ENCODE measurements around the gene MAPK10.
"Not testable (repeated sequence)": the region's sequence is repeated elsewhere in the genome, so short reads cannot be mapped to it uniquely, and the experiment has no call there.

Gene MAPK10

GRCh38 chr4:86021671-86022070 is 338.2 kb downstream of the MAPK10 start:
- DNase-seq: not testable (repeated sequence)

DNA sequence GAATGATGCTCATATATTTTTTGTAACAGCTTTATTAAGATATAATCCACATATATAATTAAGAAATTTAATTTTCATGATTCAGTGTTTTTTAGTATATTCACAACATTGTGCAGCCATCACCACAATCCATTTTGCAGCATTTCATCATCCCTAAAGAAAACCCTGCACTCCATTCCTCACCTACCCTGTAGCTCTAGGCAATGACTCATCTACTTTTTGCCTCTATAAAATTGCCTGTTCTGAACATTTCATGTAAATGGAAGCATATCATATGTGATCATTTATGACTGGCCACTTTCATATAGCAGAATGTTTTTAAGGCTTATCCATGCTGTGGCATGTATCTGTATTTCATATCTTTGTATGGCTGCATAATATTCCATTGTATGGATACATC is 339.9 kb downstream of the MAPK10 start:
- no peak for DNase-seq

DNA sequence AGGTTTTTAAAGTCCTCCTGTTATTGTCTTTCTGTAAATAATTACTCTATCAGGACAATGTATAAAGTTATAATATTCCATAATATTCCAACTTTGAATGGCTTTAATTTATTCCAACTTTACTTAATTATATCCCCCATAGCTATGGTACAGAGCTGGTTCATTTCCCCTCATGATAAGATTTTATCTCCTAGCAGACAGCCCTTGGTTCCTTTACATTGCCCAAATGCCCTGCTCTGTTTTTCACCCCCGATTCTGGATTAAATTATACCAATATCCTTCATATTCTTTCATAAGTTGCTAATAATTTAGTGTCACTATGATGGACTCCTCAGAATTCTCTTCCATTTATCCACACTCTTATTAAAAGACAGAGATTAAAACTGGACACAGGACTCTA is 340.5 kb downstream of the MAPK10 start:
- no peak for DNase-seq

- DNase-seq: no peak
Observed at GRCh38 chr4:86015412-86016350, 344.2 kb downstream of the MAPK10 start.

GRCh38 chr4:86014599-86014998 is 345.3 kb downstream of the MAPK10 start:
- no peak for DNase-seq

DNA sequence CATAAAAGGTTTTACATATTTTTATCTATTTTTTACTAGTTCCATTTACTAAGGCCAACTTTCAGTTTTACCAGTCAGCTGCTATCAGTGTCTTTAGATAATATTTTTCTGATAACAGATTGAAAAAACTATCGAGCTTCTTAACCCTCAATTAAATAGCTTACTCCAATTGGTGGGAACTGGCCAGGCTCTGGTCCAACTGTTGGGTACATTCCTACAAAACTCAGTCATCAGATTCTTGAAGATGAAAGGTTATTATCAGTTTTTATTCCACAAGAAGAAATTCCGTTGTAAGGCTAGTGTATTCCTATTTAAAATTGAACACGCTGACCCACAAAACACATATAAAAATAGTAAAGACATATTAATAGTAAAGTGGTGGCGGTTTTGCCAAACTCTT is 346.2 kb downstream of the MAPK10 start:
- no peak for DNase-seq

DNA sequence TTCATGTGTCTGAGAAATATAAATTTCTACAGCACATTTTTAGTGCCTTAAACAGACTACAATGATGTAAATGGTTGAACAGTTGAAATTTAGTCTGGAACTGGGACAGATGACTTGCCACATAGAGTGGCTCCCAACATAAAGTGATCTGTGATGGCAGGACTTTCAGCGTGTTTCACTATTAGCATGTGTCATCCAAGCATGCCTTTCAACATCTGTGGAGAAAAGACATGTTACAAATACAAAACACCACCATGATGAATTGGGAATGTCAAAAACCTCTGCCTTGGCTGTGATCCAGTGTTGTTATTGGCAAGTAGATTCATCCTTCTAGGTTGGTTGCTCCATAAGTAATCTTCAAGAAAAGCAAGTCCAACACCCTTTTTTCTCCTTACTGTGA is 348.7 kb downstream of the MAPK10 start:
- DNase-seq: no peak

DNA sequence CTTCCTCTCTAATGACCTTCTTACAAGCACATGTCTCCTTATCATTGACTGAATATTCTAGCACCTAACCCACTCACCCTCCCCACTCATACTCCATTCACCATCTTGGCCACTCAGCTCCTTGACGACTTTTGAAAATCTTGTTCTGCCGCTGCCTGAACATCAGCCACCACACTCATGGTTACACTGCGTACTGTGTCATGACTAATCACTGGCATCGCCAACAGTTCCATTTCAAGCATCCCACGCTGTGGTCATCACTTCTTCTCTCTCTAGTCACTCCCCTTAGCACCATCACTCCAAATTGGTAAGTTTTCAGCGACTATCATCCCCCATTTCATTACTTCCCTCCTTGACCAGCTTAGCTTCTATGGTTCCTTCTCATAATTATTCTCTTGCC is 352.8 kb downstream of the MAPK10 start:
- no peak for DNase-seq

GRCh38 chr4:86006057-86006456 is 353.8 kb downstream of the MAPK10 start:
- no peak for DNase-seq

GRCh38 chr4:86004030-86004429 is 355.8 kb downstream of the MAPK10 start:
- DNase-seq: no peak

- no peak for DNase-seq
Observed at GRCh38 chr4:86001591-86001990, 358.3 kb downstream of the MAPK10 start.

GRCh38 chr4:85995361-85995760 is 364.5 kb downstream of the MAPK10 start:
- DNase-seq: no peak

GRCh38 chr4:85994576-85994975 is 365.3 kb downstream of the MAPK10 start:
- no peak for DNase-seq

- DNase-seq: no peak
Observed at GRCh38 chr4:85993641-85994040, 366.2 kb downstream of the MAPK10 start.

DNA sequence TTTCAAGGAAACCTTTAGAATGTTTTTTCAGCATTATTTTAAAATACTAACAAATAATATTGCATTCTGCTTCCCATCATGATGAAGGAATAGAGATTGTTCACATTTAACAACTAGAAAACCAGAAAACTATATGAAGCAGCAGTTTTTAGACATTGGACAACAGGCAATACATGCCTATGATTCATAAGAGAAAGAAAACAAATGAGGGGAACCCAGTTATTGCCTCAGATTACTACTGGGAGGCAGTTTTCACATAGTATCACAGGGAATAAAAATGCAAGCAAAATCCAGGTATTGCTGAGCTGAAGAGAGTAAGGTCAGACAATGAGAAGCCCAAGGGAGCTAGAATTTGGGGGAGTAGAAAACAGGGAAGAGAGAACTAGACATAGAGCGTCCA is 373.6 kb downstream of the MAPK10 start:
- DNase-seq: no peak

- DNase-seq: no peak
Observed at GRCh38 chr4:85979276-85979675, 380.6 kb downstream of the MAPK10 start.

GRCh38 chr4:85970535-85970934 is 389.3 kb downstream of the MAPK10 start:
- no peak for DNase-seq

DNA sequence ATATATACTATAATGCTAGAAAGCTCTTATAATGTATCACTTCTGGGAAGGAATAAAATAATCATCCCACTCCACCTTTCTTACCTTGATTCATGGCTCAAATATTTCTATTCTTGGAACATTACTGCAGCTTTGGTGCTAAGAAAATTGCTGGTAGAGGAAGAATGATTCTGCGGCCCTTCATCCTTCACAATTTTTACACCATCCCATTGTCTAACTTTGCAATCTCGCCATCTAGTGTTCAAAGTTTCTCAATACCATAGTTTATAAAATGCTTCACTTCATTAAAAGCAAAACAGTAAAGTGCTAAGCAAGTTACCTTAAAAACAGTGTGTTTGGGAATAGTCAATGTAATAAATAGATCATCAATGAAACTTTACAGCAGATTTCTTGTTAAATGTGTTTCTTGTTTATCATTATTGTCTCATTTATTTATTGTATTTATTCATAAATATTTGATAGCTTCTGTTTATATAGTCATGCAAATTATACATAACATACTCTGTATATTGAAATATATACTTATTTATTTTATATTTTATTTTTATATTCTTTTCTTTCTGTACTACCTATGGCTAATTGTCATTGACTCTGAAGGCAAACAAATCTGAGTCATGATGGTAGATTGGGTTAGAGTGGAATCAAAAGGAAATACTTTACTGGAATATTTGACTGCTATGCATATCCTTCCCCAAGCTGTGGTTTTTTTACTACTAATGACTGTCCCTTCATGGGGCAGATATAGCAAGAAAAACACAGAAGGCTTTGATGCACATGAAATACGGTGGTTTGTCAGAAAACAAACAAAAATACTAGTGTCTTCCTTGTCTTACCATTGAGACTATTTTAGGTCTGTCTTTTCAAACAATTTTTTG is 390.7 kb downstream of the MAPK10 start:
- no peak for DNase-seq

DNA sequence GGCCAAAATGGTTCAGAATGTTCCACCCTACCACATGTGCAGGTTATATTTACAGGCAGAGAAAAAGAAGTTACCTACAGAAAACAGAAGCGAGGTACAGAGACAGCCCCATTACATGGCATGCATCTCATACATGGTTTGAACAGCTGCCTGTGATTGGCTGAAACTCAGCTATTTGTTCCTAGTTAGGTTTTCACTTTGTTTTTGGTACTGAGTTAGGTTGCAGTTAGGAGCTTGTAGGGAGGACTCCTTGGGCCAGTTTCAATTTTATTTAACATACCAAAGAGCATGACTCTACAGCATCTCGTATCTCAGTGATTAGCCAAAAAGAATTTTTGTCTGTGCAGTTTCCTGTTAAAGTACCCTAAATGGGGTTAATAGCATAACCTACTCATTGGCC is 392.0 kb downstream of the MAPK10 start:
- DNase-seq: no peak

GRCh38 chr4:85966373-85966772 is 393.5 kb downstream of the MAPK10 start:
- no peak for DNase-seq

DNA sequence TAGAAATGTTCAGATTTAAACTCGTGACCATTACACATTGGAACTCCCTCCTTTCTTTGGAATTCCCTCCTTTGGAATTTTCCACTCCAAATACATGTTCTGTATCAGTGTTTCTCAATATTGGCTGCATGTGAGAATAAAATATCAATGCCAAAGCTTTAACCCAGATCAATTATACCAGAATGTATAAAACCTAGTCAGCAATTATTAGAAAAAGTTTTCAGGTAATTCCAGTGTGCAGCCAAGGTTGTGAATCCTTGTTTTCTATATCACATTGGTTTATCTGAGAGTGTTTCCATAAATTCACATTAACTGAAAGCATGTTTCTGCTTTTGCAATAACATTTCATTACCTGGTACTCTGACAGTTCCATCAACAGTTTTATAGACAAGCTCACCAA is 394.3 kb downstream of the MAPK10 start:
- DNase-seq: no peak

DNA sequence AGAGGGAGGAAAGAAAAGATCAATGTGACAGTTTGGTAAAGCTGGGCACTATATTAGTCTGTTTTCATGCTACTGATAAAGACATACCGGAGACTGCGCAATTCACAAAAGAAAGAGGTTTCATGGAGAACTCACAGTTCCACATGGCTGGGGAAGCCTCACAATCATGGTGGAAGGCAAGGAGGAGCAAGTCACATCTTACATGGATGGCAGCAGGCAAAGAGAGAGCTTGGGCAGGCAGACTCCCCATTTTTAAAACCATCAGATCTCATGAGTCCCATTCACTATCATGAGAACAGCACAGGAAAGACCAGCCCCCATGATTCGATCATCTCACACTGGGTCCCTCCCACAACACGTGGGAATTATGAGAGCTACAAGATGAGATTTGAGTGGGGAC is 394.8 kb downstream of the MAPK10 start:
- DNase-seq: not testable (repeated sequence)

GRCh38 chr4:85964298-85964697 is 395.6 kb downstream of the MAPK10 start:
- DNase-seq: no peak

DNA sequence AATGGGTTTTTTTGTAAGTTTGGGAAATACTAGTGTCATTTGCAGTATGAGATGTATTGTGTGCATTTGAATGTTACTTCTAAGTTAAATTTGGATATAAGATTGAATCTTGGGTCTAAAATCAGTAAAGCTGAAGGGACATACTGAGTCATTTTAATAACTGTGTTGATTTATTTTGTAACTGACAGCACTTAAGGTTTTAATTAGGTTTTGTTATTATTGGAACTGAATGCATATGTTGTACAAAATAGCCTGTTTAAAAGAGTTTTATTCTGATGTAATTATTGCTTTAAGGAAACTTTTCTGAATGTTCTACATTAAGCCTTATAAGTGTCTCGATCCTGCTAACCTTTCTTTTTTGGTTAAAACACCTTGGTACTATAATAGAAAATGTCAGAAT is 396.6 kb downstream of the MAPK10 start:
- no peak for DNase-seq

All from CD4-positive, alpha-beta T cell treated with Interleukin-10 for 1 hour (primary cell).